HG03103 (cell line): ENCODE results near the gene MAGIX.

Experiments used
- ATAC-seq: cut with Tn5 transposase; IDR thresholded peaks from one replicate; pipeline ENCODE4 v1.9.1; 2021; ENCODE audit warnings: low read depth; ENCODE audit not compliant: unreplicated experiment

Gene MAGIX

GRCh38 chrX:49179358-49179757, 16.8 kb downstream of the MAGIX start:
- no peak for ATAC-seq

GRCh38 chrX:49183701-49184281, 21.2 kb downstream of the MAGIX start:
- ATAC-seq = no peak

- ATAC-seq = no peak
Measured at GRCh38 chrX:49184294-49185281, 22.0 kb downstream of the MAGIX start.

DNA sequence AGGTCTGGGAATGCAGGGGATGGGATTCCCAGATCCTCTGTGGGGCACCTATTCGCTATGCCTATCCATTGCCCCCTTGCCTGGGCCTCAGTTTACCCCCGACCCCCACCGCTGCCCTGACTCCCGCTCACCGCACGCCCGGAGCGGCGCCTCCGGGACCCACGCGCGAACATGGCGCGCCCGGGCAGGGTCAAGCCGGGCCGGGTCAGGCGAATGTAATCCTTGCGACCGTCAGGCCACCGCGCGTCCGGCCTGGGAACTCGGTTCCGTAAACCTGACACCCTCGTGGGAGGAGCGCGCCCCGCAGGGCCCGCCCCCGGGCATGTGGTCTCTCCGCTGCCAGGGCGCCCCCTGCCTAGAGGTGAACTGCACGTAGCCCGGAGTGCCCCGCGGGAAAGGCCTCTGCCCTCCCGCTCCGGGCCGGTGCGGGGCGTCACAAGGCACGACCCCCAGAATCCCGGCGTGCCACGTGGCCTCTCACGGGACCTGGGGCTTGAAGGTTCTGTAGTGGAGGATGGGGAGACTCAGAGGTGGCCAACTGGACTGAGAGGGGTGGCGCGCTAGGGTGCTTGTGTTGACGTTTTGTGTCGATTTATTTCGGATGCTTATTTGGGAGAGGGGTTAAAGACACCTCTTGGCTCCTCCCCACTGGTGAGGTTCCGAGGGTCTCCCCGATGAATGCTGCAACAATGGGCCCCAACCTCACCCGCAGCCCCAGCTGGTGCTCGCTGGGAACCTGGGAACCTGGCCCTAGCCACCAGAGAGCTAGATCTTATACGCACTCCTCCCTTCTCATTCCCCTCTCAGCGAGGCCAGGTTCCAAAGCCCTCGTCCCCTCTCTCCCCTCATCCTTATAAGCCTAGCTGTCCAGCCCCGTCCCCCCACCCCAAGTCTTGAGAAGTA, 23.8 kb downstream of the MAGIX start, which contains the start of gene PRICKLE3:
PRICKLE3 (minus strand) TSS at position 249 of the 903 bp plus-strand sequence; CDS start at position 173, 76 bp downstream.
- no peak for ATAC-seq

DNA sequence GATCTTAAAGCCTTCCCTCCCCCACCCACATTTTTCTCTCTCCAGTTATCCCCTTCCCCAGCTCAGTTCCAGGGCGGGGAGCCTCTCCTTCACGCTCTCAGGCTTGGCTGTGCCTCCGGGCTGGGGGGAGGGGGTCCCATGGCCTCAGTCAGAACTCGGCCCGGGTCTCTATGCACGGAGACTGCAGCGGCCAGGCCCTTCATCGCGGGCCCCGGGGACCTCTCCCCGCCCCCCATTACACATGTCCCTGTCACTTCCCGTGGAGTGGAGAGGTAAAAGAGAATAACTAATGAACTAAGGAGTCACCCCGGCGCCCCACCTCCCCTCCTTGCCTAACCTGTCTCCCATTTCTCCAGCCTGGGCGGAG, 24.5 kb downstream of the MAGIX start:
- no peak for ATAC-seq

DNA sequence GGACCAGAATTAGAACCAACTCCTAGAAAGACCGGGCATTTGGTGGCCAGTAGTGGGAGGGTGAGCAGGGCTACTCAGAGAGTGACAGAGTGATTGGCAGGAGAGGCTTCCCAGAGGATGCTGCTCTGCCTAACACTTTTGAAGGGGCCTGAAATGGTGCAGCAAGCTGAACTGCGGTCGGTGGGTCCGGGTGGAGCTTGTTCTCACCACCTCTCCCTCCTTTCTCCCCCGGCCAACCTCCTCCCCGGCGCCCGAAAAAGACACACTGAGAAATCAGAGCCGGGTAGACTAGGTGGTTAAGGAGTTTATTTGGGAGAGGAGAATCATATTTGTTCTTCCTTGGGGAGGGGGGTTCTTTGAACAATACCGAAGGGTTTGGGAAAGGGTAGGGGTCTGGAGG, 25.0 kb downstream of the MAGIX start:
- ATAC-seq = no peak

- ATAC-seq = no peak
Measured at GRCh38 chrX:49188468-49189076, 26.0 kb downstream of the MAGIX start.

- no peak for ATAC-seq
Measured at GRCh38 chrX:49189606-49190005, 27.0 kb downstream of the MAGIX start.

DNA sequence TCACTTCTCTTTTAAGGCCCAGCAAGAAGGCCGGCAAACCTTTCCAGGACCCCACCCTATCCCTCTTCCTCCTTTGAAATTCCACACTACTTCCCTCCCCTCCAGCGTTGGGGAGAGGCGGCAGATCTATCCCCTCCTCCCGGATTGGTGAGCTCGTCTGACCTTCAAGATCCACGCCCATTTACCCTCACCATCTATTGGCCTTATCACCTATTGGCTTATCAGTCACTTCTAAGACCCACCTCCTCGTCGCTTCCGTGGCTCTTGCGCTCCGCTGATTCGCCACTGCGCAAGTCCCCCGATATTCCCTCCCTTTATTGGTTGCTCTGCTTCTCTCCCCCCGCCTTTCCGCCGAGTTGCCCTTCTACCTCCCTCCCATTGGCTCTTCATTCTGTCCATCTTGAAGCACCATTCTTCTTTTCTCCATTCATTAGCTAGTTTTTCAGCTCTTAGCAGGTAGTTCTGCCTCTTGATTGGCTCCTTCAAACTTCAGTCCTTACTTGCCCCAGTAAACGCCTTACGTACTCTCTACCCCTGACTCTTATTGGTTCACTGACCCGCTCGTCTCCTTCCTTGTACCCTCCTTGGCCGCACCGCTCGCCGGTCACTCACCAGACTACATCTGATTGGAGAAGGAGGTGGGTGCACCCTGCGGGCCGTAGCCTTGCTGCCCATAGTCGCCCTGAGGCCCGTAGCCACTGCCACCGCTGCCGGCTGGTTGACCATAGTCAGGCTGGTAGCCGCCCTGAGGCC, 28.4 kb downstream of the MAGIX start:
- ATAC-seq = peak; percentile 85

DNA sequence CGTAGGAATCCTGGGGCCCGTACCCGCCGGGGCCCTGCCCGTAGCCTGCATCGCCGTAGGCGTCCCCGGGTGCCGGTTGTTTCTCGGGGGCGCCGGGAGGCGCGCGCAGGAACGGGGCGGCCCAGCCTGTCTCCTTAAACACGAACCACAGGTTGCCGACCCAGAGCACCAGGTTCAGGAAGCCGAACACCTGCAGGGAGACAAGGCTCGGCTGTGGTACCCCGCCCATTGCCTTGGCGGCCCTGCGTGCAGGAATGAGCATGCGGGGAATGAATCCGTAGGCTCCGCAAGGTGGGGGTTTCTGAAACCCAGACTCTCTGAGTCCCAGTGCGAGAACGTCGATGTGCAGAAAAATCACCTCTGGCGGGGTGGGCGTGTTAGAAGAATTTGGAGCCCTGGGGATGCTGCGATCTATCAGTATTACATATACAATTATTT, 29.0 kb downstream of the MAGIX start:
- ATAC-seq = peak; percentile 14

GRCh38 chrX:49192722-49193328, 30.3 kb downstream of the MAGIX start:
- no peak for ATAC-seq

- no peak for ATAC-seq
Measured at GRCh38 chrX:49193542-49193964, 31.0 kb downstream of the MAGIX start.

DNA sequence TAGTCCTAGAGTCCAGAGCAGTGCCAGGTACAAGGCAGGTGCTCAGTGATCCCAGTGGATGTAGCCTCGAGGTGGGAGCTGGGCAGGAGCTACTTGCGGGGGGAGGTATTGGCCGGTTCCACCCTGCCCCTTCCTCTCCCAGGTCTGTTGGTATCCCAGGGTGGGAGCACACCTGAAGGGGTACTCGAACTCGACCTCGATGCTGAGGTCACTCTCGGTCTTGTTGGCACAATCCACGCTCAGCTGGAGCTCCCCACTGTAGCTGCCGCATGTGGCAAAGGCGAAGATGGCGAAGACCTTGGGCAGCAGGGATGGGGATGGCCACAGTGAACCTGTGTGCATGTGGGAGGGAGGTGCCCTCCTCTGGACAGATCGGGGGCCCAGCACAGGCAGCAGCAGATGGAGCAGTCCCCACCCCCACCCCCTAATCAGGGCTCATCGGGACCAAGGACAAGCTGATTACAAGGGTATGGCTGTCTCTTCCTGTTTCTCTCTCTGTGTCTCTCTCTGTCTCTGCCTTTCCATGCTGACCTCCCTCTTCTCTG, 35.1 kb downstream of the MAGIX start:
- no peak for ATAC-seq

GRCh38 chrX:49198540-49199314, 36.2 kb downstream of the MAGIX start:
- no peak for ATAC-seq

DNA sequence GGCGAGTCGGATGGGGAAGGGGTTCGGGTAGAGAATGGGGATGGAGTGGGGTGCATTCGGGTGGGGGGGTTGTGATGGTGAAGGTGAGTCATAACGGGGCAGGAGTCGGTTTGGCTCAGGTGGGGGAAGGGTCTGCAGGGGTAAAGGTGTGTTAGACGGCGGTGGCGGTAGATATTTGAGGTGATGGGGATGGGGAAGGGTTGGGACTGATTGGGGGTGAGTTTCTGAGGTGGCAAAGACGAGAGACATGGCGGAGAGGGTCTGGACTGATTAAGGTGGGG, 36.7 kb downstream of the MAGIX start:
- ATAC-seq = no peak

GRCh38 chrX:49199906-49200771, 37.6 kb downstream of the MAGIX start, which contains the start of gene SYP:
Gene SYP, minus strand, starts transcription at chrX:49200193. Its CDS starts 7 bp downstream, at chrX:49200186.
- ATAC-seq = peak; percentile 96

- ATAC-seq = no peak
Measured at GRCh38 chrX:49202022-49202421, 39.5 kb downstream of the MAGIX start.
